Uterus (tissue), 2 donors: ENCODE measurements around the gene SELE.

ENCODE experiments used
- POLR2A ChIP-seq, 2 donors: fragments of 450-650 bp; IDR thresholded peaks; one replicate each; pipeline ENCODE4 v1.6.1; 2016; ENCODE audit warnings: antibody characterized with exemption in 2 of 2, mild to moderate bottlenecking in 1 of 2, moderate library complexity in 1 of 2
- TF ChIP-seq, protein P1 (sequence below), 4 experiments: fragments of 200-600 bp in 2 of 4; fragments of 450-650 bp in 2 of 4; sonication (generic) in 2 of 4; IDR thresholded peaks; one replicate each; pipeline ENCODE4 v1.5.1; 2016 to 2019; ENCODE audit warnings: antibody characterized with exemption in 4 of 4, mild to moderate bottlenecking in 2 of 4, moderate library complexity in 1 of 4

DNA sequence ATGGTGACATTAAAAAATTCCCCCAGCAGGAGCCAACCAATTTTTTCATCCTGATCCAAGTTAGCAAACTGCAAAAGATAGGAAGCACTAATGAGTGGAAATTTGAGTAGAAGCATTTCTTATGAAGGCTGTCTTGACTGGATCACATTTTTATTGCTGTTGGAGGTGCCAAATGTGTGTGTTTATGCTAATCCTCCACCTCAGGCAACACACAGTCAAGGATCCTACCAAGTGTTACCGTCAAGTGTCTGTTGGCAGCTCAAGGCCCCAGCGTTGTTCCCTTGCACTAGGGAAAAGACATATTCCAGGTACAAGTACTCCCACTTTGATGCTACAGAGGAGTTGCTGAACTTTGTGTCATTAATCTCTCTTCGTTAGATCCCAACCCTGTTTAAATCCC lies 42.6 kb upstream of the SELE start:
- TF ChIP-seq, protein P1, sequence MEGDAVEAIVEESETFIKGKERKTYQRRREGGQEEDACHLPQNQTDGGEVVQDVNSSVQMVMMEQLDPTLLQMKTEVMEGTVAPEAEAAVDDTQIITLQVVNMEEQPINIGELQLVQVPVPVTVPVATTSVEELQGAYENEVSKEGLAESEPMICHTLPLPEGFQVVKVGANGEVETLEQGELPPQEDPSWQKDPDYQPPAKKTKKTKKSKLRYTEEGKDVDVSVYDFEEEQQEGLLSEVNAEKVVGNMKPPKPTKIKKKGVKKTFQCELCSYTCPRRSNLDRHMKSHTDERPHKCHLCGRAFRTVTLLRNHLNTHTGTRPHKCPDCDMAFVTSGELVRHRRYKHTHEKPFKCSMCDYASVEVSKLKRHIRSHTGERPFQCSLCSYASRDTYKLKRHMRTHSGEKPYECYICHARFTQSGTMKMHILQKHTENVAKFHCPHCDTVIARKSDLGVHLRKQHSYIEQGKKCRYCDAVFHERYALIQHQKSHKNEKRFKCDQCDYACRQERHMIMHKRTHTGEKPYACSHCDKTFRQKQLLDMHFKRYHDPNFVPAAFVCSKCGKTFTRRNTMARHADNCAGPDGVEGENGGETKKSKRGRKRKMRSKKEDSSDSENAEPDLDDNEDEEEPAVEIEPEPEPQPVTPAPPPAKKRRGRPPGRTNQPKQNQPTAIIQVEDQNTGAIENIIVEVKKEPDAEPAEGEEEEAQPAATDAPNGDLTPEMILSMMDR (IDR thresholded peaks at IDR 0.05), result no peak
- no peak for TF ChIP-seq POLR2A (IDR thresholded peaks at IDR 0.05)
